ENCODE results near the gene AGAP1. TPM values are rescaled to one million over a fixed set of nuclear protein-coding genes. Genes with fewer than 3 reads are reported as not detected.

The AGAP1 gene
- total RNA-seq, 1 donor from 2014 or later, result 21.1 TPM

- no peak overlapping the region for H3K4me3 ChIP-seq
- TF ChIP-seq, protein P1, sequence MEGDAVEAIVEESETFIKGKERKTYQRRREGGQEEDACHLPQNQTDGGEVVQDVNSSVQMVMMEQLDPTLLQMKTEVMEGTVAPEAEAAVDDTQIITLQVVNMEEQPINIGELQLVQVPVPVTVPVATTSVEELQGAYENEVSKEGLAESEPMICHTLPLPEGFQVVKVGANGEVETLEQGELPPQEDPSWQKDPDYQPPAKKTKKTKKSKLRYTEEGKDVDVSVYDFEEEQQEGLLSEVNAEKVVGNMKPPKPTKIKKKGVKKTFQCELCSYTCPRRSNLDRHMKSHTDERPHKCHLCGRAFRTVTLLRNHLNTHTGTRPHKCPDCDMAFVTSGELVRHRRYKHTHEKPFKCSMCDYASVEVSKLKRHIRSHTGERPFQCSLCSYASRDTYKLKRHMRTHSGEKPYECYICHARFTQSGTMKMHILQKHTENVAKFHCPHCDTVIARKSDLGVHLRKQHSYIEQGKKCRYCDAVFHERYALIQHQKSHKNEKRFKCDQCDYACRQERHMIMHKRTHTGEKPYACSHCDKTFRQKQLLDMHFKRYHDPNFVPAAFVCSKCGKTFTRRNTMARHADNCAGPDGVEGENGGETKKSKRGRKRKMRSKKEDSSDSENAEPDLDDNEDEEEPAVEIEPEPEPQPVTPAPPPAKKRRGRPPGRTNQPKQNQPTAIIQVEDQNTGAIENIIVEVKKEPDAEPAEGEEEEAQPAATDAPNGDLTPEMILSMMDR (IDR thresholded peaks at IDR 0.05), result no peak
- TF ChIP-seq POLR2AphosphoS5 (IDR thresholded peaks at IDR 0.05; ENCODE audit: insufficient read depth in 1 of 2, low read depth in 1 of 2), result no peak
- TF ChIP-seq POLR2A (IDR thresholded peaks at IDR 0.05), result no peak
- no peak for DNase-seq (ENCODE audit: extremely low spot score in 2 of 2)
- no peaks in the 10 kb centered on the region for H3K27me3 ChIP-seq
- no peaks in the 10 kb centered on the region for H3K4me1 ChIP-seq
- no peaks in the 10 kb centered on the region for H3K9me3 ChIP-seq
- no peaks in the 10 kb centered on the region for H3K36me3 ChIP-seq
- H3K27ac ChIP-seq, result no peak overlapping the region
- intact Hi-C loops (cut with DNase I), result no loop called here
Observed at GRCh38 chr2:235773188-235773928, 279.5 kb downstream of the AGAP1 start.

DNA sequence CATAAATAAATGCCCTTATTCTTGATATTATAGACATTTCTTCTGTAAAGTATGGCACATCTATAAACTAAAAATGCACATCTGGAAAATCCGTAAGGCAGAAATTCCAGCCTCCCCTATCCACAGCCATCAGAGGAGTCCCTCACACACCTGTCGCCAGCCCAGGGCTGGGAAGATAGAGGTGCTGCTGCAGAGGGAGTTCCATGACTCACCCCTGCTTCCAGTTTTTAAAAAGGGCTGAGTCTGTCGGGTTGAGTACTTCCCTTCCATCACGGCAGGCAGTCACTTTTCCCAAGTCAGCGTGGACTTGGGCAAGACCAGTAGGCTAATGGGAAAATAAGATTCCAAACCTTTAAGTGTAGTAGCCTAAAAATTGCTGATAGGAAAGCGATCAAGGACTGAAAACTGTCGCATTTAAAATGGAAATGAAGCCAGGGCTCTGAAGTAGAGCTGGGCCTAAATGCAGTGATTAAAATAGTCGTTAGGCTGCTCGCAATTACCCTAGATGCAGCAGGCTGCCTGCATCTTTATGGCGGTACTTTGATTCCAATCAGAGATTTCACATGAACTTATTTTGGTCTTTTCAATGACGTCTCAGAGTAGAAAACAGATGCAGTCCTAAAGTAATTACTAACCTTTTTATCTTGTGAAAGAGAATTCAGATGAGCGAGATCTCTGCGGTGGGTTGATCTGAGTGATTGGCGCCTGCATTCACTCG, 280.5 kb downstream of the AGAP1 start:
- no peaks in the 10 kb centered on the region for H3K9me3 ChIP-seq
- intact Hi-C loops (cut with DNase I), result no loop called here
- H3K36me3 ChIP-seq, result no peaks in the 10 kb centered on the region
- TF ChIP-seq, protein P1 (IDR thresholded peaks at IDR 0.05), result no peak
- H3K27ac ChIP-seq, result no peak overlapping the region
- H3K4me3 ChIP-seq, result no peak overlapping the region
- no peaks in the 10 kb centered on the region for H3K4me1 ChIP-seq
- no peaks in the 10 kb centered on the region for H3K27me3 ChIP-seq
- no peak for DNase-seq (ENCODE audit: extremely low spot score in 2 of 2)

DNA sequence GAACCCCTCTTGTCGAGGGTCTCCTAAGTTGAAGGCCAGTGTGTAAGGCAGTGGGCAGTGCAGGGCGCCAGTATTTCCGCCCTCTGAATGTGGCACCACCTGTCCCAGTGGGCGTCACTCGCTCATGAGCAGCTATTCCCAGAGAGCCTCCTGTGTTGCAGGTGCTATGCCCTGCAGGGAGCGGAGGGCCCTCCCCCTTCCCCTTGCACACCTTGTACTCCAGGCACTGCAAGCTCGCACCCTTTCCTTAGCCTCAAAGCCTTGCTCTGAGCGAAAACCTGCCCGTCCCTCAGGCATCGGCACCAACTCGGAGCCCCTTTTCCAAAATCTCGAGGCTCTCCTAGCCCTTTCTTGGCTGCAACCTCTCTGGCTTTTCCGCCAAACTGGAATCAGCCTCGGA, 282.7 kb downstream of the AGAP1 start:
- H3K9me3 ChIP-seq, result no peaks in the 10 kb centered on the region
- H3K4me3 ChIP-seq, result no peak overlapping the region
- no peak overlapping the region for H3K27ac ChIP-seq
- TF ChIP-seq POLR2A (IDR thresholded peaks at IDR 0.05) (no peak), POLR2AphosphoS5 (IDR thresholded peaks at IDR 0.05; ENCODE audit: insufficient read depth in 1 of 2, low read depth in 1 of 2) (no peak)
- TF ChIP-seq, protein P1 (IDR thresholded peaks at IDR 0.05), result no peak
- intact Hi-C loops (cut with DNase I), result loop anchor here (5.0 kb wide), 1 partner anchor 401 kb away; no protein-coding TSS in a partner anchor
- no peaks in the 10 kb centered on the region for H3K4me1 ChIP-seq
- H3K36me3 ChIP-seq, result no peaks in the 10 kb centered on the region
- no peak for DNase-seq (ENCODE audit: extremely low spot score in 2 of 2)
- H3K27me3 ChIP-seq, result no peaks in the 10 kb centered on the region

- Histone ChIP-seq H3K9me3 (no peaks in the 10 kb centered on the region), H3K36me3 (no peaks in the 10 kb centered on the region), H3K27me3 (no peaks in the 10 kb centered on the region), H3K4me3 (no peak overlapping the region), H3K4me1 (no peaks in the 10 kb centered on the region), H3K27ac (no peak overlapping the region)
- intact Hi-C loops (cut with DNase I), result loop anchor here (5.0 kb wide), 1 partner anchor 398 kb away; no protein-coding TSS in a partner anchor
- TF ChIP-seq POLR2AphosphoS5 (IDR thresholded peaks at IDR 0.05; ENCODE audit: insufficient read depth in 1 of 2, low read depth in 1 of 2), result no peak
- TF ChIP-seq, protein P1 (IDR thresholded peaks at IDR 0.05), result peak; percentile 21 to 77 (median 33)
- no peak for DNase-seq (ENCODE audit: extremely low spot score in 2 of 2)
Observed at GRCh38 chr2:235779444-235779896, 285.6 kb downstream of the AGAP1 start.

DNA sequence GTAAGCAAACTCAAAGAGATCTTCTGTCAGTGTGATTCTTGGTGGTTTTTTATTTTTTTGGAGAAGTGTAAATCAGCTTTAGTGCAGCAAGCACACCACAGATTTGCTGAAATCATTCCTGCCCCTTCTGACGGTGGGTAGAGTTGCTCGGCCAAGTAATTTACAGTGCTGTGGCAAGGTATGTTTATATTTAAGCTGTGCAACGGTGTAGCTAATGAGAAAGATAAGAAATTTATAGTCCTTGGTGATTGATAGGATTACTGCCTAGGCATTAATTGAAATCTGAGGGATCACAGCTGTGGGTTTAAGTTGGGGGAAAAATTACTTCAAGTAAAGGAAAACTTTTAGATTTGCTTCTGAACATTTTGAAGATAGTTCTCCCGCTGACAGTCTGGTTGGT, 286.6 kb downstream of the AGAP1 start:
- no peak overlapping the region for H3K4me3 ChIP-seq
- H3K4me1 ChIP-seq, result no peaks in the 10 kb centered on the region
- intact Hi-C loops (cut with DNase I), result no loop called here
- no peaks in the 10 kb centered on the region for H3K27me3 ChIP-seq
- no peaks in the 10 kb centered on the region for H3K9me3 ChIP-seq
- no peak overlapping the region for H3K27ac ChIP-seq
- no peaks in the 10 kb centered on the region for H3K36me3 ChIP-seq
- DNase-seq (ENCODE audit: extremely low spot score in 2 of 2), result no peak
- TF ChIP-seq POLR2AphosphoS5 (IDR thresholded peaks at IDR 0.05; ENCODE audit: insufficient read depth in 1 of 2, low read depth in 1 of 2) (no peak), POLR2A (IDR thresholded peaks at IDR 0.05) (no peak)
- TF ChIP-seq, protein P1 (IDR thresholded peaks at IDR 0.05), result no peak

Data from vagina (tissue), 2 donors.